ENCODE results near the gene ATP1A2. TPM values are rescaled to one million over a fixed set of nuclear protein-coding genes. Genes with fewer than 3 reads are reported as not detected.

Gene ATP1A2
- total and polyA plus RNA-seq, 2 experiments from 2014 or later: 4.9 to 17.7 TPM

GRCh38 chr1:160136121-160136925, 20.8 kb downstream of the ATP1A2 start:
- Mint-ChIP-seq H3K27ac (peak overlapping the region; percentile 66; the same call in 1 of the 2 replicates), H3K4me1 (no peaks in the 10 kb centered on the region), H3K36me3 (ENCODE audit: low read depth) (peaks cover 76% of the 10 kb centered on the region), H3K27me3 (ENCODE audit: insufficient read depth, low read depth, poor library complexity) (peaks cover 7% of the 10 kb centered on the region), H3K9me3 (no peaks in the 10 kb centered on the region), H3K4me3 (no peak overlapping the region)
- H3K4me2 ChIP-seq: no peak overlapping the region
- no peaks in the 10 kb centered on the region for H3K79me2 ChIP-seq (replicated peaks; ENCODE audit: insufficient read depth)
- no peaks in the 10 kb centered on the region for H3K27me3 ChIP-seq (ENCODE audit: insufficient read depth)
- H3K36me3 ChIP-seq (ENCODE audit: insufficient read depth): no peaks in the 10 kb centered on the region; the same call in 1 of the 2 replicates
- no peaks in the 10 kb centered on the region for H3K4me1 ChIP-seq (ENCODE audit: insufficient read depth)
- no peaks in the 10 kb centered on the region; the same call in 1 of the 2 replicates for H4K20me1 ChIP-seq (replicated peaks; ENCODE audit: insufficient read depth)
- no peaks in the 10 kb centered on the region for H3F3A ChIP-seq (replicated peaks; ENCODE audit: low read depth)
- H2AFZ ChIP-seq: no peak overlapping the region
- no peaks in the 10 kb centered on the region for H3K9me2 ChIP-seq (ENCODE audit: insufficient read depth)
- ATAC-seq (no peak), DNase-seq (ENCODE audit: low spot score) (no peak)
- H3K27ac ChIP-seq (ENCODE audit: low read depth): no peak overlapping the region
- TF ChIP-seq STAT1 (IDR thresholded peaks at IDR 0.05; ENCODE audit: unreplicated experiment) (no peak), ZNF114 (CRISPR knock-in tag; IDR thresholded peaks at IDR 0.05) (no peak), JUNB (IDR thresholded peaks at IDR 0.05; ENCODE audit: unreplicated experiment) (no peak), EZH2 (IDR thresholded peaks at IDR 0.05; ENCODE audit: low read depth, unreplicated experiment) (no peak), CREB1 (CRISPR knock-in tag; IDR thresholded peaks at IDR 0.05; ENCODE audit: low read depth) (no peak), REST (IDR thresholded peaks at IDR 0.05; ENCODE audit: unreplicated experiment) (no peak), CTCF (conservative IDR thresholded peaks at IDR 0.05; ENCODE audit: low read depth in 2 of 2) (no peak), ETS1 (IDR thresholded peaks at IDR 0.05) (no peak), NANOG (IDR thresholded peaks at IDR 0.05; ENCODE audit: borderline replicate concordance) (no peak), POLR2AphosphoS5 (IDR thresholded peaks at IDR 0.05; ENCODE audit: low read depth) (no peak), ZNF462 (CRISPR knock-in tag; IDR thresholded peaks at IDR 0.05) (no peak), ZNF331 (CRISPR knock-in tag; IDR thresholded peaks at IDR 0.05; ENCODE audit: low read depth) (no peak), EZH2phosphoT487 (IDR thresholded peaks at IDR 0.05; ENCODE audit: unreplicated experiment) (no peak)
- H3K4me3 ChIP-seq: no peak overlapping the region
